Urinary bladder (tissue), 4 donors: ENCODE results near the gene HEPHL1. TPM values are rescaled to one million over a fixed set of nuclear protein-coding genes. Genes with fewer than 3 reads are reported as not detected.

Source experiments
- DNase-seq: peaks from one replicate; pipeline ENCODE4 v3.0.0-alpha.2; 2015; ENCODE audit errors: extremely low spot score
- H3K27ac ChIP-seq: one replicate; pipeline ENCODE4 v1.5.1; 2013; ENCODE audit warnings: low read depth, mild to moderate bottlenecking, moderate library complexity
- H3K36me3 ChIP-seq: one replicate; pipeline ENCODE4 v1.6.1; 2013; ENCODE audit warnings: mild to moderate bottlenecking, moderate library complexity; ENCODE audit not compliant: insufficient read depth
- H3K4me1 ChIP-seq: one replicate; pipeline ENCODE4 v1.6.1; 2013; ENCODE audit warnings: mild to moderate bottlenecking, moderate library complexity; ENCODE audit not compliant: insufficient read depth
- H3K4me3 ChIP-seq: one replicate; pipeline ENCODE4 v1.5.1; 2013; ENCODE audit warnings: low read depth, low read length
- WGBS: extraction: QIAGEN DNeasy Blood & Tissue Kit; methylation state at CpG from one replicate; pipeline ENCODE4 v1.1.7; 2013; 5-methylcytosine and 5-hydroxymethylcytosine counted together
- polyA plus RNA-seq: library from polyadenylated mRNA; stranded (reverse); fragments of 200-250 nt; gene quantifications from one replicate; pipeline ENCODE4 v1.2.3, GENCODE V29; 2013
- total RNA-seq: library from RNA; depleted of rRNA; stranded (reverse); fragments of >200 nt; gene quantifications from one replicate; pipeline ENCODE4 v1.2.3, GENCODE V29; 2014
- donor health status: healthy with polysubstance abuse.
- donor health status: healthy.

Gene HEPHL1
- total and polyA plus RNA-seq, 2 donors = not detected

DNA sequence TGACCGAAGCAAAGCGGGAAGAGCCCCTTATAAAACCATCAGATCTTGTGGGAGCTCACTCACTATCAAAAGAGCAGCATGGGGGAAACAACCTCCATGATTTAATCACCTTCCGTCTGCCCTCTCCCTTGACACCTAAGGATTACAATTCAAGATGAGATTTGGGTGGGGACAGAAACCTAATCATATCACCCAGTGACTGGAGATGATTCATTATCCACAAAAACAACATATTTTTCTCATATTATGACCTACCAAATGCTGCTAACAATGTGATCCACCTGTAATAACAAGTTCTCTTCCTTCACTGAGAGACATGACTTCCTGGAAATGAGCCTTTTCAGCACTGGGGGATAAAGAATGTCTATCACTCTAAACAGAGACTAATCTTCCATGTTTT, 23.4 kb upstream of the HEPHL1 start:
- H3K36me3 ChIP-seq = no peaks in the 10 kb centered on the region
- no peaks in the 10 kb centered on the region for H3K4me1 ChIP-seq
- no peak overlapping the region for H3K27ac ChIP-seq
- WGBS = 87% methylated on average over 3 of the region's 3 CpGs
- no peak overlapping the region for H3K4me3 ChIP-seq
- no peak for DNase-seq

DNA sequence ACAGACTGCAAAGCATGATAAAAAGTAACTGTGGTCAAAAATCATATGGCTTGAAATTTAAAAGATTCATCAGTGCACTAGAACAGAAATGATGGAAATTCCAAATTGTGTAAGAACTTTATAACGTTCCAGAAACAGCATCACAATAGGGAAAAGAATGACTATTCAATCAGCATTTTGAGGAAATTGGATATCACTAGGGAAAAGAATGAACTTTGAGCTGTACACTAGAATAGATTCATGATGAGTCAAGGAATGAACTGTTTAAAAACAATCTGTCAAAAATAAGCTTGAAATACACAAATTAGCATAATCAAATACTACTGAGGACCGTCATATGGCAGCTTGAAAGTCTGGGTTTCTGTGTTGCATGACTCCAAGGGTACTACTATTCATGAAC, 20.5 kb upstream of the HEPHL1 start:
- H3K4me1 ChIP-seq = no peaks in the 10 kb centered on the region
- WGBS = 54% methylated on average over 2 of the region's 2 CpGs
- no peak for DNase-seq
- H3K36me3 ChIP-seq = no peaks in the 10 kb centered on the region
- no peak overlapping the region for H3K27ac ChIP-seq
- H3K4me3 ChIP-seq = no peak overlapping the region

DNA sequence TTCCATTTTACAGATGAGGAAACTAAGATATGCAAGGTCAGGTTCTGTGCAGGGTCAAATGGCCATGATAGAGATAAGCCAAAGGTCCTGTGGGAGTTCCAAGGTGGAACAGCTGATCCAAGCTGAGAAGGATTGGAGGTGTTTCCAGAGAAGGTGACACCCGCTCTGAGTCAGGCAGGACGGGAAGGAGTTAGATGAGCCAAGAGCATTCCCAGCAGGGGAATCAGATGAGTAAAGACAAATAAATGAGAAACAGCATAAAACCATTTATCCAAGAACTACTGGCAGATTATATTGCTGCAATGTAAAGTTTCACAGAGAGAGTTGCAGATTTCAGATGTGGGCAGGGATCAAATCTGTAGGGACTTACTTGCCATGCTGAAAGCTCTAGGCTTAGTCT, 18.9 kb upstream of the HEPHL1 start:
- Histone ChIP-seq H3K4me1 (no peaks in the 10 kb centered on the region), H3K36me3 (no peaks in the 10 kb centered on the region), H3K4me3 (no peak overlapping the region), H3K27ac (no peak overlapping the region)
- no peak for DNase-seq
- 77% methylated on average over 2 of the region's 2 CpGs for WGBS

DNA sequence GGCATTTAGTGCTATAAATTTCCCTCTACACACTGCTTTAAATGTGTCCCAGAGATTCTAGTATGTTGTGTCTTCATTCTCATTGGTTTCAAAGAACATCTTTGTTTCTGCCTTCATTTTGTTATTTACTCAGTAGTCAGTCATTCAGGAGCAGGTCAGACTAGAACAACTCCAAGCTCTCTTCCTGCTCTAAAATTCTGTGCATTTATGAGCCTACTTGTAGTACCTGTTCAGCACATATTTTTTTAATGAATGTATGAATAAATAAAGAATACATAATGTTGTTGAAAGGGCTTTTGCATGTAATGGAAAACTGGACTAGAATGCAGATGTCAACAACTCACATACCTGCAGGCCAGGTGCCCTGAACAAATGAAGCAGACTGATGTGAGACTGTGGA, 13.7 kb upstream of the HEPHL1 start:
- DNase-seq = no peak
- no peak overlapping the region for H3K4me3 ChIP-seq
- H3K27ac ChIP-seq = no peak overlapping the region
- H3K4me1 ChIP-seq = no peaks in the 10 kb centered on the region
- H3K36me3 ChIP-seq = no peaks in the 10 kb centered on the region

DNA sequence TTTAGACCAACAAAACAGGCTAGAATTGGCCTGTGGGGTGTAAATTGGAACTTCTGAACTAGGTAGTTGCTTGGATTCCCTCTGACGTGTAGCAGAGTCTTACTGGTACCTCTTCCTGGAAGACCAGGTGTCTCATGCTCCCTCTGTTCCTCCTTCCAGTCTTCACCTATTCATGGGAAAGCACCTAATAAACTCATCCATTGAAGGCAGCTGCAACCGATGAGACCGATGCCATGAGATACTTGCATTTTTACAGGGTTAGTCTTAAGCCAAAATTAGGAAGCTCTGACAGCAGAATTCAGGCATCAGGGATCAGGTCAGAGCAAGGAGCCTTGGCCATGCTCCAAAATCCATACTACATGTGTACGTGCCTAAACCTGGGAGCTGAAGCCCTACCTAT, 13.2 kb upstream of the HEPHL1 start:
- no peak for DNase-seq
- H3K4me3 ChIP-seq = no peak overlapping the region
- WGBS = 67% methylated on average over 4 of the region's 4 CpGs
- H3K36me3 ChIP-seq = no peaks in the 10 kb centered on the region
- H3K27ac ChIP-seq = no peak overlapping the region
- H3K4me1 ChIP-seq = no peaks in the 10 kb centered on the region

DNA sequence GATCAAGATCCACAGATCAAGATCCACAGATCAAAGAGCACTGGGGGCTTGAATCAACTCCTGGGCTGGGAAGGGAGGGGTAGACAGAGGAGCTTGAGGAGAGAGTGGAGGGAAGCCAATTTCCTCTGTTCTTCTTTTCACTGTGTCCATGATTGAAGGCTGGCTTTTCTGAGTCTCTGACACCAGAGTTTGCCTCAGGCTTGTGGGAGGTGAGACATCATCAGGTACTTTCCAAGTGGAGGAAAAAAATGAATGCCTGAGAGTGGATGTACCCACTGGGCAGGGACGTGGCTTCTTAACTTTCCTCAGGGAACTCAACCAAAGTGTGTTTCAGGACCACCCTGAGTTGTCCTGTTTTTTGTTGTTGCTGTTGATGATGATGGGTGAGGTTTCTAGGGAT, 11.0 kb upstream of the HEPHL1 start:
- 69% methylated on average over 1 of the region's 1 CpG for WGBS
- H3K27ac ChIP-seq = no peak overlapping the region
- no peaks in the 10 kb centered on the region for H3K4me1 ChIP-seq
- H3K36me3 ChIP-seq = no peaks in the 10 kb centered on the region
- H3K4me3 ChIP-seq = no peak overlapping the region
- no peak for DNase-seq

DNA sequence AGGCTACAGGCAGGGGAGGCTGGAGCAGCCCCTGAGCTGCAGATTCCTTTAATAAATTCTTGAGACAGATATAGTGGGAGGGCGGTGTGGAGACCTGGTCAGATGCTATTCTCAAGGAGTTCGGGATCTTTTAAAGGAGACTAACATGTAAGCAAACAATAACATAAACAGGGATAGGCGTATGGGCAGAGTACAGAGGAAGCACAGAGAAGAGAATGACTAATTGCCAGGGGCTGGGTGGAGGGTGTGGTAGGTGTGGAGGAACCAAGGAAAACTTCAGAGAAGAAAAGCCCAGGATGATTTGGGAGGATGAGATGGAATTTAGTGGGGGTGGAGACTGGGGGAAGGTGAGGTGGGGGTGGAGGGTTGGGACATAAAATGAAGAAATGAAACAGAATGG, 9.7 kb upstream of the HEPHL1 start:
- no peak for DNase-seq
- Histone ChIP-seq H3K36me3 (no peaks in the 10 kb centered on the region), H3K4me1 (no peaks in the 10 kb centered on the region), H3K27ac (no peak overlapping the region), H3K4me3 (no peak overlapping the region)
- WGBS = 67% methylated on average over 3 of the region's 3 CpGs

DNA sequence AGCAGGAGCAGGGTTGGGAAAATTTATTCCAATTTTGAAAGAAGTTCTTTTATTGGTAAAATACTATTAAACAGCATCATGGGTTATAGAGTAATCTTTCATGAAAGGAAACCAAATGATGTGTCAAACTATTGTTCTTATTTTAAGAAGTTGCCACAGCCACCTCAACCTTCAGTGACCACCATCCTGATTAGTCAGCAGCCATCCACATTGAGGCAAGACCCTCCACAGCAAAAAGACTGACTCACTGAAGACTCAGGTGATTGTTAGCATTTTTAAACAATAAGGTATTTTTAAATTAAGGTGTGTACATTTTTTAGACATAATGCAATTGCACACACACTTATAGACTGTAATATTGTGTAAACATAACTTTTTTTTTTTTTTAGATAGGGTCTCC, 3.7 kb upstream of the HEPHL1 start:
- no peaks in the 10 kb centered on the region for H3K36me3 ChIP-seq
- DNase-seq = no peak
- no peak overlapping the region for H3K4me3 ChIP-seq

DNA sequence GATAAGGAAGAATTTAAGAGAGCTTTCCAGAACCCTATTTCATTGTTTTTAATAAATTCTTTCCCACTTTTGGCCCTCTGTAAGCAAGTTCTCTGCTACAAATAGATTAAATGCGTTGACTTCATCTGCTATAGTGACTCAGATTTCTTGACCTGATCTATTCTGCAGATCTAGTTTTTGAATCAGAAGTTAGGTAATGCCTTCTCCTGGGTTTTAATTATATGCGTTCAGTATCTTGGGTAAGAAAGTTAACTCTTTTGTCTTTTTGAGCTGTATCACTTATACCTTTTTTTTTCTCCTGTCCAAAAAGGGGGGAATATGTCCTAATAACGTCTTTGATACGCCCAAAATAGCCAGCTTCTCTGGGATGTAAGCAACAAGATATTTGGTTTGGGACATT, 2.4 kb upstream of the HEPHL1 start:
- Histone ChIP-seq H3K36me3 (no peaks in the 10 kb centered on the region), H3K4me3 (no peak overlapping the region), H3K27ac (no peak overlapping the region), H3K4me1 (no peaks in the 10 kb centered on the region)
- DNase-seq = no peak
- 54% methylated on average over 4 of the region's 4 CpGs for WGBS

More for the DNA sequence above, 3.7 kb upstream of the HEPHL1 start:
- Histone ChIP-seq H3K27ac (no peak overlapping the region), H3K4me1 (no peaks in the 10 kb centered on the region)

DNA sequence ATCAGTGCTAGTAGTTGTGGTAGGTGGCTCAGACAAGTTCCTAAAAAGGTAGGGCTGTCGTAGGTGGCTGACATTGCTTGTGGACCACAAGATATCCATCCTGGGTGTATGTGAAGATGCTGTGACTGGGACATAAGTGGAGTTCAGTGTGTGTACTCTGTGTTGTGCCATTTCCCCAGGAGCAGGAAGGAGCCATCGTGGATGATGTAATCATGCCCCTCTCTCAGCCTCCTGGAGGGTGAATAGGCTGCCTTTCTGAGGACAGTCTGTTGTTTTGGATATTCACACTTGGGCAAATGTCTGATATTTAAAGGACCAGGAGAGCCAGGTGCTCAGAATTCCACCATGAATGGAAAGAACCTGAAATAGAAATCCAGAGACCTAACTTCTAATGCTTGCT, 2.7 kb downstream of the HEPHL1 start:
- Histone ChIP-seq H3K27ac (no peak overlapping the region), H3K4me3 (no peak overlapping the region), H3K36me3 (no peaks in the 10 kb centered on the region), H3K4me1 (no peaks in the 10 kb centered on the region)
- DNase-seq = no peak
- WGBS = 74% methylated on average over 2 of the region's 2 CpGs

DNA sequence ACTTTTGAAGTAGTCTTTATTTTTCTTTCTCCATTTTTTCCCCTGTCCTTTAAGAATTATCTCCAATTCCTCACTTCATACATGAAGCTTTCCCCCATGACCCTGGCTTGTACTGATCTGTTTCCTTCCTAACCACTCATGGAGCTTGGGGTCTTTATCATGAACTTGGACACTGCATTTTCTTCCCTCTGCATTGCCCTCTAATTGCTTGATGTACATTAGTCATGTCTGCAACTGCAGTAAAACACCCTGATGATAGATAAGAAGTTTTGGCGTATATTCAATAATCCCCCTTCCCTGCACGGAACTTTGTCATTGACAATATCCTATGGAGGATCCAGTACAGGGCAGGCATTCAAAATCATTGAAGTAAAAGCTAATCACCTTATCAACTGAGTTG, 3.4 kb downstream of the HEPHL1 start:
- no peak overlapping the region for H3K27ac ChIP-seq
- no peak for DNase-seq
- H3K4me1 ChIP-seq = no peaks in the 10 kb centered on the region
- no peaks in the 10 kb centered on the region for H3K36me3 ChIP-seq
- WGBS = 46% methylated on average over 2 of the region's 2 CpGs
- H3K4me3 ChIP-seq = no peak overlapping the region

DNA sequence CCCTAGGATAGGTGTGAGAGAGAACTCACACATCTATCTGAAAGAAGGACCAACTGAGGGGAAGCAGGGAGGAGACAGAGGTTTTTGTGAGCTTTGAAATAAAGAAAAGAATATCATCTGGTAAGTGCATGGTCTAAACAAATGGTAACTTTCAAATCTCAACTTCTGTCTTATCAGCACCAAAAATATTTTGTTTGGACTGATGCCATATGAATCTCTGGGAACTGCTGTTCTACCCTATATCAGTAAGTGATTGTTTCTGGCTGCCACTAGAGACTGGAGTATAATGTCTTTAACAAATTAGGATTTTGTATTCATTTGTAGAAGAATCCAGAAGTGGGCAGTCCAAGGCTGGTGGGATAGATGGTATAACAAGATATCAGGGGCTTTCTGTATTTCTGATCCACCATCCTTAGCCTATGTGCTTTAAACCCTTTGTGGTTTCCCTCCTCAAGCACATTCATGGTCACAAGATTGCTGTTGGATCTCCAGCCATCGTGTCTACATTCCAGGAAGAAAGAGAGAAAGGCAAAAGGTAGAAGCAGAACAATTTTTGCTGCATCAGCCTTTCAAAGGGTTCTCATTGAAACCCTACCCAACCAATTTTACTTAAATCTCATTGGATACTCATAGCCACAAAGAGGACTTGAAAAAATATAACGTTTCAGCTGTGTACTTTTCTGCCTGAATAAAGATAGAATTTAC, 4.7 kb downstream of the HEPHL1 start:
- 74% methylated on average over 2 of the region's 2 CpGs for WGBS
- no peak for DNase-seq
- H3K36me3 ChIP-seq = no peaks in the 10 kb centered on the region
- no peaks in the 10 kb centered on the region for H3K4me1 ChIP-seq
- no peak overlapping the region for H3K27ac ChIP-seq
- H3K4me3 ChIP-seq = no peak overlapping the region

DNA sequence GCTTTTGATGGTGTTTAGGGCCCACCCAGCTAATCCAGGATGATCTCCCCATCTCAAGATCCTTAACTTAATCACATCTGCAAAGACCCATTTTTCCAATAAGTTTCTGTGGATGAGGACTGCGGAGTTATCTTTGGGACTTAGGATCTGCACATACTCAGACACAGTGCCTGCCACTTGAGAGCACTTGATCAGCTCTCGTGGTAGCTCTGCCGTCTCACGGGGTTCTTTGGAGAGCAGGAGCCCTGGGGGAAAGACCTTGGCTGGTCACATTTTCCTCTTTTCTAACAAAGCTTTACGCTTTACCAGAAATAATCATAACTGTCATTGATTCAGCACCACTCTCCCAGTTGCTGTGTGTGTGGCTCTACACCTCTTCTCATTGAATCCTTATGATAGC, 6.1 kb downstream of the HEPHL1 start:
- Histone ChIP-seq H3K4me1 (no peaks in the 10 kb centered on the region), H3K4me3 (no peak overlapping the region), H3K36me3 (no peaks in the 10 kb centered on the region), H3K27ac (no peak overlapping the region)
- no peak for DNase-seq
- WGBS = 91% methylated on average over 5 of the region's 5 CpGs

DNA sequence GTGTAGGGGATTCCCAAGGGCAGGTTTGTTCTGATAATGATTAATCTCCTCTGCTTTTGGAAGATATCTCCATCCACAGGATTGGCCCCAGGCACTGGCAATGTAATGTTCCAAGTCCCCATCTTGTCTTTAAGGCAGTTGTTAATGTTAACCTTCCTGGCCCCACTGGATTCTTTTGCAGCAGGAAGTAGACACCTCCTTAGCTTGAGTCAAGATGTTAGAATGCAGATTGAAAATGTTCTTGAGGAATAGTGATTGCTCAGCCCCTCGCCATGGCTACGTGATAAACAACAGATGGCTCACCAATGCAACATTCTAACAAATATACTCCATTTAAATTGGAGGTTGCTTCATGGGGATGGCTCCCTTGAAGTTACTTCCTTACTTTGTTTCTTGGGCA, 7.3 kb downstream of the HEPHL1 start:
- DNase-seq = no peak
- WGBS = 62% methylated on average over 2 of the region's 2 CpGs
- Histone ChIP-seq H3K4me1 (no peaks in the 10 kb centered on the region), H3K36me3 (no peaks in the 10 kb centered on the region), H3K27ac (no peak overlapping the region), H3K4me3 (no peak overlapping the region)

DNA sequence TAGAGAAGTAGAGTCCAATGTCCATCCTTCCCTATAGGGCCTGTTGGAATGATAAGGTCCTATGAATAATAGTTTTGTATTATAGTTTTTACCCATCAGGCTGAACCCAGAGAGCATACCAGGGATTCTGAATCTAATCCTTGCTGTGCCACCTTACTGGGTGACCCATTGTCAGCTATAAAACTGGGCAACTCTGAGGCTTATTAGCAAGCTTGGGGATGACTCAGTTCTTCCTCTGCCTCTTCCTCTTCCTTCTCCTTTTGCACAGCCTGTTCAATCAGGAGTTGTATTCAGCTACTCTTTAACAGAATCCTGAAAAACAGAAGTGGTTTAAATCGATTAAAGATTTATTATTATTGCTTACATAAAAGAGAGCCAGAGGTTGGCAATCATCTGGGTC, 8.9 kb downstream of the HEPHL1 start:
- H3K36me3 ChIP-seq = no peaks in the 10 kb centered on the region
- no peak overlapping the region for H3K4me3 ChIP-seq

More for the DNA sequence above, 8.9 kb downstream of the HEPHL1 start:
- no peak overlapping the region for H3K27ac ChIP-seq
- DNase-seq = no peak
- H3K4me1 ChIP-seq = no peaks in the 10 kb centered on the region
- 82% methylated on average over 1 of the region's 1 CpG for WGBS
